GM12878 (cell line): ENCODE measurements around the gene PRR12. TPM values are rescaled to one million over a fixed set of nuclear protein-coding genes. Genes with fewer than 3 reads are reported as not detected.

Source experiments
- ETV6 ChIP-seq, 2 experiments: fragments of 450-650 bp in 1 of 2; IDR thresholded peaks in 1 of 2; conservative IDR thresholded peaks in 1 of 2; 2 replicates each; pipeline ENCODE4 v1.6.1; 2014; ENCODE audit warnings: antibody characterized with exemption in 1 of 2, borderline replicate concordance in 1 of 2, low read depth in 1 of 2, mild to moderate bottlenecking in 1 of 2, moderate library complexity in 1 of 2
- IKZF1 ChIP-seq: fragments of 450-650 bp; conservative IDR thresholded peaks from 2 replicates; pipeline ENCODE4 v1.6.1; 2017; ENCODE audit warnings: antibody characterized with exemption, mild to moderate bottlenecking
- IRF4 ChIP-seq: IDR thresholded peaks from 2 replicates; pipeline ENCODE4 v1.6.1; 2011; ENCODE audit warnings: low read depth, low read length
- KLF5 ChIP-seq: fragments of 450-650 bp; IDR thresholded peaks from 2 replicates; pipeline ENCODE4 v1.6.1; 2014; ENCODE audit warnings: mild to moderate bottlenecking; ENCODE audit not compliant: partially characterized antibody
- MYC ChIP-seq: IDR thresholded peaks from 2 replicates; pipeline ENCODE4 v1.6.1; 2011; ENCODE audit warnings: mild to moderate bottlenecking, low read length, moderate library complexity, inconsistent platforms; ENCODE audit not compliant: insufficient read depth, insufficient replicate concordance, insufficient read length, severe bottlenecking
- NBN ChIP-seq: fragments of 450-650 bp; IDR thresholded peaks from 2 replicates; pipeline ENCODE4 v1.6.1; 2016
- POU2F2 ChIP-seq: IDR thresholded peaks from 3 replicates; pipeline ENCODE4 v1.6.1; 2011; ENCODE audit warnings: low read depth, mild to moderate bottlenecking, low read length, borderline replicate concordance
- RCOR1 ChIP-seq: conservative IDR thresholded peaks from 2 replicates; pipeline ENCODE4 v1.6.1; 2012; ENCODE audit warnings: low read depth, low read length, improper control_type of control experiment
- SMAD5 ChIP-seq: IDR thresholded peaks from 2 replicates; pipeline ENCODE4 v1.6.1; 2016; ENCODE audit warnings: antibody characterized with exemption, low read depth
- SP1 ChIP-seq: IDR thresholded peaks from one replicate; pipeline ENCODE4 v1.6.1; 2011; ENCODE audit warnings: low read depth, low read length
- TARDBP ChIP-seq: IDR thresholded peaks from 2 replicates; pipeline ENCODE4 v1.6.1; 2016; ENCODE audit warnings: borderline replicate concordance
- YY1 ChIP-seq: IDR thresholded peaks from 2 replicates; pipeline ENCODE4 v1.6.1; 2011; ENCODE audit warnings: low read depth, mild to moderate bottlenecking, low read length
- ZBED1 ChIP-seq: IDR thresholded peaks from 2 replicates; pipeline ENCODE4 v1.6.1; 2016; ENCODE audit warnings: borderline replicate concordance
- ZNF217 ChIP-seq: fragments of 450-650 bp; IDR thresholded peaks from 2 replicates; pipeline ENCODE4 v1.6.1; 2017; ENCODE audit warnings: antibody characterized with exemption, mild to moderate bottlenecking
- ZSCAN29 ChIP-seq: fragments of 450-650 bp; IDR thresholded peaks from 2 replicates; pipeline ENCODE4 v1.6.1; 2017; ENCODE audit warnings: mild to moderate bottlenecking, moderate library complexity
- polyA plus RNA-seq, 11 experiments: library from polyadenylated mRNA; depleted of rRNA in 4 of 11; unstranded in 6 of 11; stranded (reverse) in 5 of 11; fragments of >200 nt; fragmentation: Nextera tagmentation in 4 of 11; fragmentation: Illumina TruSeq in 1 of 11; extraction: Ambion mirVana in 4 of 11; extraction: Trizol in 1 of 11; gene quantifications; 1 replicate in 1 of 11; 2 replicates in 10 of 11; pipeline versions ENCODE4 v1.2.1 to v1.2.3, GENCODE V29; 2011 to 2016; ENCODE audit warnings: inconsistent platforms in 2 of 11, missing spikeins in 2 of 11, low read depth in 1 of 11
- total RNA-seq, 4 experiments: library from RNA; depleted of rRNA in 3 of 4; stranded (reverse); fragments of >200 nt in 3 of 4; fragmentation: Illumina TruSeq in 1 of 4; extraction: Trizol in 1 of 4; gene quantifications; 2 replicates each; pipeline versions ENCODE4 v1.2.1 to v1.2.3, GENCODE V29; 2013 to 2021
- TF ChIP-seq, protein P1 (sequence below): IDR thresholded peaks from 2 replicates; pipeline ENCODE4 v1.6.1; 2011; ENCODE audit warnings: borderline replicate concordance, low read depth, mild to moderate bottlenecking, moderate library complexity, mixed read lengths, low read length; ENCODE audit not compliant: insufficient read depth; ENCODE audit errors: extremely low read length
- TF ChIP-seq, protein P2 (sequence below): IDR thresholded peaks from 2 replicates; pipeline ENCODE4 v1.6.1; 2012; ENCODE audit warnings: improper control_type of control experiment, low read depth, low read length; ENCODE audit not compliant: insufficient replicate concordance
- TF ChIP-seq, protein P3 (sequence below): fragments of 150-350 bp; IDR thresholded peaks from 2 replicates; pipeline ENCODE4 v1.6.1; 2016; ENCODE audit warnings: low read depth, low read length

Gene PRR12
- total and polyA plus RNA-seq, 10 of the 15 experiments (the other 5 are each of a cell fraction or from before 2014, with no cell fraction given): 0.02 to 25.3 (median 1.6) TPM

DNA sequence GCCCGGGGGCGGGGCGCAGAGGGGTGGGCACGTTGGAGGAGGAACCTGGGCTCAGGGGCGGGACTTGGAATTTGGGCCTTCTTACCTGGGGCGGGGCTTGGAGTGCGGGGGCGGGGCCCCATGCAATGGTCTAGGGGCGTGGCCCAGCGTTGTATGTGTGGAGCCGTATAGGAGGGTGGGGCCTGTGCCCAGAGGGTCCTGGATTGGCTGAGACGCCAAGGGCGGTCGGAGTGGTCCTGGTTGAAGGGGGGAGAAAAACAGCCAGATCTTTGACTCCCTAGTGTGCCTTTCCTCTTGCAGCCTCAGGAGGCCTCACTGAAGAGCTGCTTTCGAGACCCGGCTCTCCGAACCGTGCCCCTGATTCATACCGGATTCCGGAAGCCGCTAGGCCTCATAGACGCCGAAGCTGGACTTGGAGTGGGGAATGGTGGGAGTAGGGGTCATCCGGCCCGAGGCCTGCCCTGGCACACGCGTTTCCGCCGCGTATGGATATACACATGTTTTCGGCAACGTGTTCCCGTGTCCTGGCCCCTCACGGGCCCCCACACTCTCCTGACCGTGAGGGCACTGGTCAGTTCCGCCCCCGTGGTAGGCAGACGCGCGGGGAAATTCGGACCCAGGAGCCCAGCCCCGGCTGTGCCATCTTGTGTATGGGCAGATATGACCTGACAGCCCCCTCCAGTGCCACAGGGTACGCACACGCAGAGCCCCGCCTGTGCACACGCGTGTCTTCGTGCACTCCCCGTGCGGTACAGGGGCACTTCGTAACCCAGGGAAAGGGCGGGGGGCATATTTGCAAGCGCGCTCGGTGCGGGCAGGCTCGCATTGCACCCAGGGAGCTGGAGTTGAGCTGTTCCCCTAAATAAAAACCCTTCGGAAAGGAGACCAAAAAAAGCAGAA lies 661 bp upstream of the PRR12 start (continued):
- TF ChIP-seq YY1: 0 out of 2 replicates have a peak, but pooled peaks have one; percentile 24
- TF ChIP-seq TARDBP: peak; percentile 51; the same call in 1 of the 2 replicates
- no peak for TF ChIP-seq ZNF217
- peak; percentile 64; the same call in 1 of the 2 replicates for TF ChIP-seq NBN
- TF ChIP-seq SP1: peak; percentile 37
- TF ChIP-seq ZBED1: no peak
- no peak for TF ChIP-seq ETV6 (conservative IDR thresholded peaks at IDR 0.05 in 1 of 2, IDR thresholded peaks at IDR 0.05 in 1 of 2; ENCODE audit: borderline replicate concordance in 1 of 2, low read depth in 1 of 2)
- TF ChIP-seq, protein P1, sequence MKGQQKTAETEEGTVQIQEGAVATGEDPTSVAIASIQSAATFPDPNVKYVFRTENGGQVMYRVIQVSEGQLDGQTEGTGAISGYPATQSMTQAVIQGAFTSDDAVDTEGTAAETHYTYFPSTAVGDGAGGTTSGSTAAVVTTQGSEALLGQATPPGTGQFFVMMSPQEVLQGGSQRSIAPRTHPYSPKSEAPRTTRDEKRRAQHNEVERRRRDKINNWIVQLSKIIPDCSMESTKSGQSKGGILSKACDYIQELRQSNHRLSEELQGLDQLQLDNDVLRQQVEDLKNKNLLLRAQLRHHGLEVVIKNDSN: no peak
- peak; percentile 39 for TF ChIP-seq MYC
- TF ChIP-seq KLF5: no peak
- TF ChIP-seq, protein P2, sequence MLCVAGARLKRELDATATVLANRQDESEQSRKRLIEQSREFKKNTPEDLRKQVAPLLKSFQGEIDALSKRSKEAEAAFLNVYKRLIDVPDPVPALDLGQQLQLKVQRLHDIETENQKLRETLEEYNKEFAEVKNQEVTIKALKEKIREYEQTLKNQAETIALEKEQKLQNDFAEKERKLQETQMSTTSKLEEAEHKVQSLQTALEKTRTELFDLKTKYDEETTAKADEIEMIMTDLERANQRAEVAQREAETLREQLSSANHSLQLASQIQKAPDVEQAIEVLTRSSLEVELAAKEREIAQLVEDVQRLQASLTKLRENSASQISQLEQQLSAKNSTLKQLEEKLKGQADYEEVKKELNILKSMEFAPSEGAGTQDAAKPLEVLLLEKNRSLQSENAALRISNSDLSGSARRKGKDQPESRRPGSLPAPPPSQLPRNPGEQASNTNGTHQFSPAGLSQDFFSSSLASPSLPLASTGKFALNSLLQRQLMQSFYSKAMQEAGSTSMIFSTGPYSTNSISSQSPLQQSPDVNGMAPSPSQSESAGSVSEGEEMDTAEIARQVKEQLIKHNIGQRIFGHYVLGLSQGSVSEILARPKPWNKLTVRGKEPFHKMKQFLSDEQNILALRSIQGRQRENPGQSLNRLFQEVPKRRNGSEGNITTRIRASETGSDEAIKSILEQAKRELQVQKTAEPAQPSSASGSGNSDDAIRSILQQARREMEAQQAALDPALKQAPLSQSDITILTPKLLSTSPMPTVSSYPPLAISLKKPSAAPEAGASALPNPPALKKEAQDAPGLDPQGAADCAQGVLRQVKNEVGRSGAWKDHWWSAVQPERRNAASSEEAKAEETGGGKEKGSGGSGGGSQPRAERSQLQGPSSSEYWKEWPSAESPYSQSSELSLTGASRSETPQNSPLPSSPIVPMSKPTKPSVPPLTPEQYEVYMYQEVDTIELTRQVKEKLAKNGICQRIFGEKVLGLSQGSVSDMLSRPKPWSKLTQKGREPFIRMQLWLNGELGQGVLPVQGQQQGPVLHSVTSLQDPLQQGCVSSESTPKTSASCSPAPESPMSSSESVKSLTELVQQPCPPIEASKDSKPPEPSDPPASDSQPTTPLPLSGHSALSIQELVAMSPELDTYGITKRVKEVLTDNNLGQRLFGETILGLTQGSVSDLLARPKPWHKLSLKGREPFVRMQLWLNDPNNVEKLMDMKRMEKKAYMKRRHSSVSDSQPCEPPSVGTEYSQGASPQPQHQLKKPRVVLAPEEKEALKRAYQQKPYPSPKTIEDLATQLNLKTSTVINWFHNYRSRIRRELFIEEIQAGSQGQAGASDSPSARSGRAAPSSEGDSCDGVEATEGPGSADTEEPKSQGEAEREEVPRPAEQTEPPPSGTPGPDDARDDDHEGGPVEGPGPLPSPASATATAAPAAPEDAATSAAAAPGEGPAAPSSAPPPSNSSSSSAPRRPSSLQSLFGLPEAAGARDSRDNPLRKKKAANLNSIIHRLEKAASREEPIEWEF: no peak
- 0 out of 3 replicates have a peak, but pooled peaks have one; percentile 45 for TF ChIP-seq POU2F2
- TF ChIP-seq, protein P3, sequence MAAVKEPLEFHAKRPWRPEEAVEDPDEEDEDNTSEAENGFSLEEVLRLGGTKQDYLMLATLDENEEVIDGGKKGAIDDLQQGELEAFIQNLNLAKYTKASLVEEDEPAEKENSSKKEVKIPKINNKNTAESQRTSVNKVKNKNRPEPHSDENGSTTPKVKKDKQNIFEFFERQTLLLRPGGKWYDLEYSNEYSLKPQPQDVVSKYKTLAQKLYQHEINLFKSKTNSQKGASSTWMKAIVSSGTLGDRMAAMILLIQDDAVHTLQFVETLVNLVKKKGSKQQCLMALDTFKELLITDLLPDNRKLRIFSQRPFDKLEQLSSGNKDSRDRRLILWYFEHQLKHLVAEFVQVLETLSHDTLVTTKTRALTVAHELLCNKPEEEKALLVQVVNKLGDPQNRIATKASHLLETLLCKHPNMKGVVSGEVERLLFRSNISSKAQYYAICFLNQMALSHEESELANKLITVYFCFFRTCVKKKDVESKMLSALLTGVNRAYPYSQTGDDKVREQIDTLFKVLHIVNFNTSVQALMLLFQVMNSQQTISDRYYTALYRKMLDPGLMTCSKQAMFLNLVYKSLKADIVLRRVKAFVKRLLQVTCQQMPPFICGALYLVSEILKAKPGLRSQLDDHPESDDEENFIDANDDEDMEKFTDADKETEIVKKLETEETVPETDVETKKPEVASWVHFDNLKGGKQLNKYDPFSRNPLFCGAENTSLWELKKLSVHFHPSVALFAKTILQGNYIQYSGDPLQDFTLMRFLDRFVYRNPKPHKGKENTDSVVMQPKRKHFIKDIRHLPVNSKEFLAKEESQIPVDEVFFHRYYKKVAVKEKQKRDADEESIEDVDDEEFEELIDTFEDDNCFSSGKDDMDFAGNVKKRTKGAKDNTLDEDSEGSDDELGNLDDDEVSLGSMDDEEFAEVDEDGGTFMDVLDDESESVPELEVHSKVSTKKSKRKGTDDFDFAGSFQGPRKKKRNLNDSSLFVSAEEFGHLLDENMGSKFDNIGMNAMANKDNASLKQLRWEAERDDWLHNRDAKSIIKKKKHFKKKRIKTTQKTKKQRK: no peak
- TF ChIP-seq IKZF1: peak; percentile 52
- no peak for TF ChIP-seq IRF4
- TF ChIP-seq RCOR1: no peak
- peak; percentile 58; the same call in 1 of the 2 replicates for TF ChIP-seq SMAD5
- peak; percentile 79 for TF ChIP-seq ZSCAN29
